Esophagus muscularis mucosa (tissue), 4 donors: ENCODE data around the gene GLUD1.

ENCODE experiments used
- CTCF ChIP-seq, 3 experiments: fragments of 200-600 bp in 2 of 3; fragments of 450-650 bp in 1 of 3; sonication (generic) in 2 of 3; IDR thresholded peaks; one replicate each; pipeline ENCODE4 v1.5.1; 2017 to 2019; ENCODE audit warnings: antibody characterized with exemption in 3 of 3, mild to moderate bottlenecking in 2 of 3, moderate library complexity in 1 of 3
- EP300 ChIP-seq: sonication (generic); formaldehyde crosslinking; IDR thresholded peaks from one replicate; pipeline ENCODE4 v1.6.1; 2017; ENCODE audit warnings: antibody characterized with exemption
- POLR2A ChIP-seq: fragments of 450-650 bp; IDR thresholded peaks from one replicate; pipeline ENCODE4 v1.6.1; 2017; ENCODE audit warnings: antibody characterized with exemption, moderate library complexity, mild to moderate bottlenecking, low read depth
- POLR2AphosphoS5 ChIP-seq, 2 donors: sonication (generic); formaldehyde crosslinking; IDR thresholded peaks; one replicate each; pipeline ENCODE4 v1.6.1; 2017; ENCODE audit warnings: antibody characterized with exemption in 2 of 2

GRCh38 chr10:87101996-87102395 lies 7.4 kb upstream of the GLUD1 start:
- no peak for TF ChIP-seq CTCF (IDR thresholded peaks at IDR 0.05)
- no peak for TF ChIP-seq EP300
- TF ChIP-seq POLR2AphosphoS5 (IDR thresholded peaks at IDR 0.05), result no peak
- no peak for TF ChIP-seq POLR2A
